ENCODE measurements around the gene SMOC2.
"Not testable (repeated sequence)": the region's sequence is repeated elsewhere in the genome, so short reads cannot be mapped to it uniquely, and the experiment has no call there.

Gene SMOC2

DNA sequence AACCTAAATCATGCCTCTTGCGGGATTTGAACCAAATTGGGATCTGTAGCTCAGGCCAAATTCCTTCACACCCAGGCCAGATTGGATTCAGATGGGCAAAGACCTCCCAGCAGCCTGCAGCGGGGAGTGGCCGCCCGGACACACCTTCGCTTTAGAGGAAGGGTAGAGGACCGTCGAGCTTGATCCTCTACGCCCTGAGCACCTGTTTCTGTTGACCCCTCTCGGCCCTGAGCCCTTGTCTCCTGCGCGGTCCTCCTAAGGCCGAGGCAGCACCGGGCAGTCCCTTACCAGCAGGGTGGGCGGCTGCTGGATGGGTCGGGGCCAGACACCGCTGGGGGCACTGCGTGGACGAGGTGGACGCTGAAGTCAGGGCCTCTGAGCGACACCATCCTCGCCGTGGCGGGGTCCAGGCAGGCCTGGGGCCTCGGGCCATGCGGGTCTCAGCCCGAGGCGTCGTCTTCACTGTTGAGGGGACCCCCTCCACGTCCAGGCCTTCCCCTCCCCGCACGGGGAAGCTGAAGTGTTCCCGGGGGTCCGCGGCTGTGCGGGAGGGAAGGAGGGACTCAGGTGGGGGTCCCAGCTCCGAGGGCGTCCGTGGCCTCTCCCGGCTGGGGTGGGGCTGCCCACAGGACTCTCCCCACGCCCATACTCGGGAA is 114.8 kb downstream of the SMOC2 start:
- no peak overlapping the region for H3K27ac Mint-ChIP-seq
- CTCF ChIA-PET, result no interaction called here
- H3K27me3 Mint-ChIP-seq, result no peaks in the 10 kb centered on the region
- no peak for DNase-seq
- peaks cover 4% of the 10 kb centered on the region for H3K9me3 Mint-ChIP-seq
- H3K4me1 Mint-ChIP-seq, result no peaks in the 10 kb centered on the region
- no peak overlapping the region for H3K4me3 Mint-ChIP-seq
- H3K36me3 Mint-ChIP-seq, result no peaks in the 10 kb centered on the region

DNA sequence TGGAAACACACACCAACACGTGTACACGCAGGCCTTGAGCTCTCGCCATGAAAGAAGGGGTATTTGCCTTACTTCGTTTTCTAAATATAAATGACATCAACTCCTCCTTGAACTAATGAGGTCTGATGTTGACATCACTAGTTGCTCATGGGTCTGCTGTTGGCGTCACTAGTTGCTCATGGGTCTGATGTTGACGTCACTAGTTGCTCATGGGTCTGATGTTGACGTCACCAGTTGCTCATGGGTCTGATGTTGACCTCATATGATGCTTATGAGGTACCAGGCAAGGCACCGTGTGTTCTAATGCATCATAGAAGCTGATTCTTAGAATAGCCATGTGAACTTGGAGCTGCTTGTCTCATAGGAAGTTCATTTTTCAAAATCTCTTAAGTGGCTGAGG is 116.5 kb downstream of the SMOC2 start:
- no peaks in the 10 kb centered on the region for H3K27me3 Mint-ChIP-seq

DNA sequence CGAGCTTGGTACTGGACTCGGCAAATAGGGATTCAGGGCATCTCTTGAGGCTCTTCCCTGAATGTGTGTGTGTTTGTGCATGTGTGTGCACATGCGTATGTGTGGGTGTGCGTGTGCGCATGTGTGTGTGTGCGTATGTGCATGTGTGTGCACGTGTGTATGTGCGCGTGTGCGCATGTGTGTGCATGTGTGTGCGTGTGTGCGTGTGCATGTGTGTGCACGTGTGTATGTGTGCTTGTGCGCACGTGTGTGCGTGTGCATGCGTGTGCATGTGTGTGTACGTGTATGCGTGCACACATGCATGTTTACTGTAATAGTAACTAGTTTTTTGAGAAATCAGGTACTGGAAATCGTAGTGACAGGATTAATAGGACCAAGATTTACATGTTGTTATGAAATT is 117.7 kb downstream of the SMOC2 start:
- H3K27ac Mint-ChIP-seq, result no peak overlapping the region
- DNase-seq, result no peak
- peaks cover 4% of the 10 kb centered on the region for H3K9me3 Mint-ChIP-seq
- H3K4me1 Mint-ChIP-seq, result no peaks in the 10 kb centered on the region
- H3K36me3 Mint-ChIP-seq, result no peaks in the 10 kb centered on the region
- H3K4me3 Mint-ChIP-seq, result no peak overlapping the region
- no peaks in the 10 kb centered on the region for H3K27me3 Mint-ChIP-seq
- CTCF ChIA-PET, result no interaction called here

More for the DNA sequence above, 116.5 kb downstream of the SMOC2 start:
- no peaks in the 10 kb centered on the region for H3K36me3 Mint-ChIP-seq
- CTCF ChIA-PET, result no interaction called here
- H3K4me3 Mint-ChIP-seq, result no peak overlapping the region
- peaks cover 4% of the 10 kb centered on the region for H3K9me3 Mint-ChIP-seq
- no peak for DNase-seq
- no peaks in the 10 kb centered on the region for H3K4me1 Mint-ChIP-seq
- H3K27ac Mint-ChIP-seq, result no peak overlapping the region

DNA sequence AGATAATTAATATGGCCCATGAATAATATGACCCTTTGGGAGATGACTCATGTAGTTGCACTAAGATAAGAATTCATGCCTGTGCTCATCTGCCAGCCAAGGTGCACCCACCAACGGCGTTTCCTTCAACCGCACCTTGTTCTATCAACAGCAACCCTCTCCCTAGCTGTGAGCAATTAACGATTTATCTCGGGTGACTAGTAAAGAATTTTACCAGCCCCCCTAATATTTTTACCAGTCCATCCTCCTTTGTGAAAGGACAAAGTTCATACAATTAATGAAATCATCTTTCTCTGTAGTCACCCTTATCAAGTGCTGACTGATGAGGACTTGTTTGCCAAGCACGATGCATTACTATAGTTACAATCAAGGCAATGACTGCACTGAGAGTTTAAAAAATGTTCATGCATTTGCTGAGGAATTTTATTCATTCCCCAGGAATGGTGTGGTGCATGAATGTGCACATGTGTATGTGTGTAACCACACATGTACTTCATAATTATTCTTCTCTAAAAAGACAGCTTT is 118.7 kb downstream of the SMOC2 start:
- no peaks in the 10 kb centered on the region for H3K36me3 Mint-ChIP-seq
- no peak overlapping the region for H3K27ac Mint-ChIP-seq
- H3K4me3 Mint-ChIP-seq, result no peak overlapping the region
- DNase-seq, result no peak
- CTCF ChIA-PET, result no interaction called here
- H3K27me3 Mint-ChIP-seq, result no peaks in the 10 kb centered on the region
- H3K4me1 Mint-ChIP-seq, result no peaks in the 10 kb centered on the region
- peaks cover 4% of the 10 kb centered on the region for H3K9me3 Mint-ChIP-seq

DNA sequence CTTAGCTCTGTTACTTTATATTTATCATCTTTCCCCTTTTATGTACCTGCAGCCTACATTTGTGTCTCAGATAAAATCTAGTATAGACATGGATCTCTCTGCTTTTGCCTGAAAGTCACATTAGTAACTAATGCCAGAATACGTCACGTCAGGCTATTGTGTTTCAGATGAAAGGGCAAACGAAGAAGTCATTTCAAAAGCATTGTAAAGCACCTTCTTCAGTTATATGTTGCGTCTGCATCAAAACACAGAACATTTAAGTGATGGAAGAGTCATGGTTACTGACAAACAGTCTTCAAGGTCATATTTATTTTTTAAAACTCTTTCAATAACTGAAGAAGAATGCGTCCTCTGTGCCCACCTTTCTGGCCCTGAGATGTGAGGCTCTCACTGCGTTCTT is 119.1 kb downstream of the SMOC2 start:
- H3K9me3 Mint-ChIP-seq, result peaks cover 4% of the 10 kb centered on the region
- no peaks in the 10 kb centered on the region for H3K36me3 Mint-ChIP-seq
- no peak overlapping the region for H3K27ac Mint-ChIP-seq
- no peak for DNase-seq
- H3K4me1 Mint-ChIP-seq, result no peaks in the 10 kb centered on the region
- H3K27me3 Mint-ChIP-seq, result peaks cover under 1% of the 10 kb centered on the region
- no peak overlapping the region for H3K4me3 Mint-ChIP-seq
- CTCF ChIA-PET, result no interaction called here

DNA sequence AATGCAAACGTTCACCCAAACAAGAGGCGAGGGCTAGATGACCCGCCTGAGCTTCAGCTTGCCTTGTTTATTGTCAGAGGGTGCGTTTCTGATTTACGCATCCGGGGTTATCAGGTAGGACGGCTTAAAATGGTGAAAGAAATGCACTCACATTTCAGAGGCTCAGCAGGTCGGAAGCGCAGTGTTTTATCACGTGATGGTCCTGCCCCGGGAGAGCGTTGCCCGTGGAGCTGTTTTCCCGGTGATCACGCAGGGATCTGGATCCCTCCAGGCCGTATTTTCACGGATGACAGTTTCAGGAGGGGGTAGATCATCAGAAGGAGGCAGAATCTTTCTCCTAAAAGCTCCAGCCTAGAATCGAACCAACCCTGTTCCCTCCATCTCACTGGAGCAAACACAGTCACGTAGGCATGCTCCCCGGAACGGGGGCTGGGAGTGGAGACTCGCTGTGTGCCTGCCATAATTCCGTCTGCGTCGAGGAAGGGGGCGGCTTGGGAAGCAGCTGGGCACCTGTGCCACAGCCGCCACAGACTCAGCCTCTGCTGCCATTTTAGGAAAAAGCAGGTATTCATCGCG is 121.7 kb downstream of the SMOC2 start:
- Mint-ChIP-seq H3K9me3 (peaks cover 4% of the 10 kb centered on the region), H3K36me3 (no peaks in the 10 kb centered on the region), H3K4me1 (no peaks in the 10 kb centered on the region), H3K27ac (no peak overlapping the region), H3K27me3 (peaks cover 4% of the 10 kb centered on the region), H3K4me3 (no peak overlapping the region)
- DNase-seq, result no peak
- CTCF ChIA-PET, result no interaction called here

DNA sequence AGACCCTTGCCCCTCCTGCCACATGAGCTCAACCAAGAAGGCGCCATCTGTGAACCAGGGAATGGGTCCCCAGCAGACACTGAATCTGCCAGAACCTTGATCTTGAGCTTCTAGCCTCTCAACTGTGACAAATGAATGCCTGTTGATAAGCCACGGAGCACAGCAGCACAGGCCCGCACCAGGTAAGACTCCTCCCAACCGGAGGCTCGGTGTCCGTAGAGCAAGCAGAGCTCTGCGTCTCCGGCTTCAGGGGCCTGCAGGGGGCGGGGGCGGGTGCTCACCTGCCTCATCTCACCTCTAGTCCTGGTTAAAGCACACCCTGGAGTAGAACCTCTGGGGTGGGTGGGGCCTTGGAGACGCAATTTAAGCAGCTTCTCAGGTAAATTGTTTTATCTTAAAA is 122.7 kb downstream of the SMOC2 start:
- Mint-ChIP-seq H3K36me3 (no peaks in the 10 kb centered on the region), H3K27me3 (peaks cover 4% of the 10 kb centered on the region), H3K27ac (no peak overlapping the region), H3K4me1 (no peaks in the 10 kb centered on the region), H3K4me3 (no peak overlapping the region), H3K9me3 (peaks cover 2% of the 10 kb centered on the region)
- no peak for DNase-seq
- CTCF ChIA-PET, result no interaction called here

DNA sequence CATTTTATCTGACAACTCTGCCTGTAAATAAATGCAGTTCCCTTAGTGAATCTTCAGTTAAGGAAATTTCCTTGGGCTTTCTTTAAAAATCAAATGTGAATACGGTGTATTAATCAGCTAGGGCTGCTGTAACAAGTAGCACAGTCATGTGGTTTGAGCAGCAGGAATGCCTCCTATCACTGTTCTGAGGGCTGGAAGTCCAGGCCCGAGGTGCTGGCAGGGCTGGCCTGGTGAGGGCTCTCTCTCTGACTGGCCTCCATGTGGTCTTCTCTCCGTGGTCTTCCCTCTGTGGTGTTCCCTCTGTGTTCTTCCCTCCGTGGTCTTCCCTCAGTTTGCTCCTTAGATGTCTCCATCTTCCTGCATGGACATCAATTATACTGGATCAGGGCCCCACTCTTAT is 124.1 kb downstream of the SMOC2 start:
- DNase-seq, result no peak
- H3K9me3 Mint-ChIP-seq, result no peaks in the 10 kb centered on the region
- H3K36me3 Mint-ChIP-seq, result no peaks in the 10 kb centered on the region
- H3K4me1 Mint-ChIP-seq, result no peaks in the 10 kb centered on the region
- CTCF ChIA-PET, result no interaction called here
- no peak overlapping the region for H3K27ac Mint-ChIP-seq
- no peak overlapping the region for H3K4me3 Mint-ChIP-seq
- peaks cover 4% of the 10 kb centered on the region for H3K27me3 Mint-ChIP-seq

DNA sequence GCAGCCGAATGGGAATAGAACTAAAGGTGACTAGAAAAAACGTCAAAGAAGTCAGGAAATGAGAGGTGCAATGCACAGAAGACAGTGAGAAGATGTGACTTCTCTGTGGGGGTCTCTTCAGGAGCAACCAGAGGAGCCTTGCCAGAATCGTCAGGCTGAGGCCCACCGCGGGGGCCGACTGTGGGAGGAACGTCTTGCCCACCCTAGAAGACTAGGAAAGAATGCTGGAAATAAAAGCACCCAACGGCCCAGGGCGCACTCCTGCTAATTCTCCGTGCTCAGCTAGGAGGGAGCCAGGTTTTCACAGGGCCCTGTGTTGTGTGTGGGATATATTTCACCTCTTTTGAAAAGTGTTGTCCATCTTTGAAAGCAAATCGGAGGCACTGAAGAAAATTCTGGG is 129.2 kb downstream of the SMOC2 start:
- H3K27me3 Mint-ChIP-seq, result peaks cover 3% of the 10 kb centered on the region
- no peak overlapping the region for H3K4me3 Mint-ChIP-seq
- no peaks in the 10 kb centered on the region for H3K4me1 Mint-ChIP-seq
- DNase-seq, result no peak
- H3K36me3 Mint-ChIP-seq, result no peaks in the 10 kb centered on the region
- no peaks in the 10 kb centered on the region for H3K9me3 Mint-ChIP-seq
- no peak overlapping the region for H3K27ac Mint-ChIP-seq
- CTCF ChIA-PET, result no interaction called here

DNA sequence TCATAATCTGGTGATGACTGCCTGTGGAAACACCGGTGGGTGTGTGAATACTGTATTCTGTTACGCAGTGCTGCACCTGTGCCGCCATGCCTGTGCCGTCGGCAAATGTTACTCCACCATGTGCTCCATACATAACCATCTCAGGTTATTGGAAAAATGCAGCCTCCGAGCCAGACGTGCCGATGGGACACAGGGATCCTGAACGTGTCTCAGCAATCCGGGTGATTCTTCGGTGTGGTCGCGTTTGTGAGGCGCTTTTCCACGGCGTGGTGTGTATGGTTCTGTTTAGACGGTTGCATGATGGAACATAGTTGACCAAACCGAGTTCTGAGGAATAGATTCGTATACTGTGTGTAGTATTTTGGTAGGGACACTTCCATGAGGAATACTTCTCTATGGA is 130.3 kb downstream of the SMOC2 start:
- Mint-ChIP-seq H3K4me1 (no peaks in the 10 kb centered on the region), H3K9me3 (no peaks in the 10 kb centered on the region), H3K4me3 (no peak overlapping the region), H3K36me3 (no peaks in the 10 kb centered on the region), H3K27ac (no peak overlapping the region), H3K27me3 (no peaks in the 10 kb centered on the region)
- DNase-seq, result no peak
- CTCF ChIA-PET, result no interaction called here

DNA sequence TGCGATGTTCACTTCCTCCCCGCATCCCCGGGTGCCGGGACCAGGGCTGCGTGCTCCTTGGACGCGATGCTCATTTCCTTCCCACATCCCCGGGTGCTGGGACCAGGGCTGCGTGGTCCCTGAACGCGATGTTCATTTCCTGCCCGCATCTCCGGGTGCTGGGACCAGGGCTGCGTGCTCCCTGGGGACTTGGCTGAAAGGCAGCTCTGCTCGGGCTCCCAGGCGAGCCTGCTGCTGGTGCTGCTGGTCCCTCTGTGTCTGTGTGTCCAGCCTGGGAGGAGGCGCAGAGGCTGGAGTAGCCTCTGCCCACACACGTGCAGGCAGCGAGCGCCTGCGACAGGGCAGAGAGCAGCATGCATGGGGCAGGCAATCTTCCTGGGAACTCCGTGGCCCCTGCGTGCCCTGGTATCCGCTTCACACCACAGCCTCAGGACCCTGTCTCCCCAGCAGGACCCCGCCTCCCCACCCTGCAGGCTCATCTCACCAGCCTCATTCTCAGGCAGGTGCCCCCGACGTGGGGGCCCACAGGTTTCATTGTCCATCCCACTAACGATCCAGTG is 132.4 kb downstream of the SMOC2 start:
- H3K27me3 Mint-ChIP-seq, H3K36me3 Mint-ChIP-seq, H3K4me1 Mint-ChIP-seq, H3K27ac Mint-ChIP-seq, DNase-seq, CTCF ChIA-PET, H3K4me3 Mint-ChIP-seq, H3K9me3 Mint-ChIP-seq: not testable (repeated sequence)

DNA sequence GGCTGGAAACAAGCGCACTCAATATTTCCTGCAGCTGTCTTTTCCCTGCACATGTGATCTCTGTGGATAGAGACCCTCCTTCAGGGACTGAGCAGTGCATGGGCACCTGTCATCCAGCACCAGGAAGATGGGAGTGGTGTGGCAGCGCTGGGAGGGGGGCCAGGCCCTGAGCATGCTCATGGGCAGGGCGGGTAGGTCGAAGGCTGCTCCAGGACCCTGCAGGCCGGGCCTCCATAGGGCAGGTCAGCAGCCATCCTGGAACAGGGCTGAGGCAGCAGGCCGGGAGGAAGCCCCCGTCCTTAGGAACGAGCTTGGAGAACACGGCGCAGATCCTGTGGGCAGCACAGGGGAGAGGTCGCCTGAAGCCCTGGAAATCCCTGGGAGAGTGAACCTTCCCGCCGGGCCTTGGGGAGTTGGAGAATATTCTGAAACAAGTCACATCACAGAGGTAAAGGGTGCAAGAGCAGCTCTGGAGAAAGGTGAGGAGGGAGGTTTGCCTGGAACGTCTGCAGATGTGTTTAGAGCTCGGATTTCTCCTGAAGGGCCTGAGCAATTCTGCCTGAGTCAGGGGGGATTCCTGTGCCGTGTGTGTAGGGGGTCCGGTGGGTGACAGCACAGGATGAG is 133.2 kb downstream of the SMOC2 start:
- H3K4me3 Mint-ChIP-seq, result no peak overlapping the region
- no peaks in the 10 kb centered on the region for H3K36me3 Mint-ChIP-seq
- DNase-seq, result no peak
- no peak overlapping the region for H3K27ac Mint-ChIP-seq
- no peaks in the 10 kb centered on the region for H3K4me1 Mint-ChIP-seq
- H3K9me3 Mint-ChIP-seq, result no peaks in the 10 kb centered on the region
- CTCF ChIA-PET, result no interaction called here
- no peaks in the 10 kb centered on the region for H3K27me3 Mint-ChIP-seq

DNA sequence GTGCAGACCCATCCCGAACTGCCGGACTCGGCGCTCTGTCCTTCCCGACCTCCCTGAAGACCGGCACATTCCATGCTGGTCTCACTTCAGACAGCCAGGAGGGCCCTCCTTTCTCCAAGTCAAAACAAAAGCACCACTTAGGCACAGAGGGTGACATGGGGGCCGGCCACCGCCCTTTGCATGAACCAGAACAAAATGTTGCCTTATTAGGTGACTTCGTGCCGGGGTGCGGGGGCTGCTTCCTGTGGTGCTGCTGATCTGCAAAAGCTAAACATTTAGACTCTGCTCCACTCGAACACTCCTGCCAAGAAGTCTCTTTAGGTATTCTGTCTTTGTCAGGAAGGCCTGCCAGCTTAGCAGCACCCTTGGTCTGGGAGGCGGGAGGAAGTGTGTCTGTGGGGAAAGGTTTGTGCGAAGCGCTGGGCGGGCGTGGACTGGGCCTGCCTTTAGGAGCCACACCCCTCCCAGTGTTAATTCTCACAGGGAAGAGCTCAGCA is 133.8 kb downstream of the SMOC2 start:
- CTCF ChIA-PET, result no interaction called here
- Mint-ChIP-seq H3K36me3 (no peaks in the 10 kb centered on the region), H3K27ac (no peak overlapping the region), H3K4me3 (no peak overlapping the region), H3K27me3 (no peaks in the 10 kb centered on the region), H3K4me1 (no peaks in the 10 kb centered on the region), H3K9me3 (no peaks in the 10 kb centered on the region)
- no peak for DNase-seq

DNA sequence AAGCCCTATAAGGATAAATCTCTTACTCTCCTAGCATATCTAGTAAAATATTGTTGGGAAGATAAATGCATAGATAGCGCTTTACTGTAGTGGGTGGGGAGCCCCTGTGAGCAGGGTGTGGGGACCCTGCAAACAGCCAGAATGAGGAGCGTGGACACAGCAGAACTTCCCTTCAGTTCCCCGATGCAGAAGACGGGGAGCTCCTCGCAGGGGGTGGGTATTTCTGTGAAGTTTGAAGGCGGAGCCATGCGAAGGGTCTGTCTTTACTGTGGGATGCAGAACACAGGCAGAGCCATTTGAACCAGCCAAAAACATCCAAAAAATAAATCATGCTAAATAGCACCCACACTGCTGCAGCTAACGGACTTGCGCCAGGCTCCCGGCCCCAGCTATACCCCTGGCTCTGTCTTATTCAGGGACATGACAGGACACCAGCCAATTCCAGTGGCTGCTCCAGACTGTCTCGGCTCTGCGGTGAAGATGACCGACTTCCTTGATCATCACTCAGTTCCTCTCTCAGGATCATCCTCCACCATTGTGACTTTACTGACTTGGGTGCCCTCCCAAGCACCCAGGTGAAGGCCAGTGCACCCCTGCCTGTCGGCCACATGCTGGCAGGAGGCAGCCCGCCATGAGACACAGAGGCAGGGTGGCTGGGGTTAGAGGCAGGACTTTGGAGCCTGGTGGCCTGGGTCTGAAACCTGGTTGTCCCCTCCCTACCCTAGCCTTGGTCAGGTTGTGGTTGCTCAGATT is 134.5 kb downstream of the SMOC2 start:
- CTCF ChIA-PET, result no interaction called here
- Mint-ChIP-seq H3K4me1 (no peaks in the 10 kb centered on the region), H3K27ac (no peak overlapping the region), H3K4me3 (no peak overlapping the region), H3K36me3 (no peaks in the 10 kb centered on the region), H3K9me3 (no peaks in the 10 kb centered on the region), H3K27me3 (no peaks in the 10 kb centered on the region)
- DNase-seq, result no peak
